HFFc6 (cell line): ENCODE measurements around the gene CHN1. TPM values are rescaled to one million over a fixed set of nuclear protein-coding genes. Genes with fewer than 3 reads are reported as not detected.

ENCODE experiments used
- DNase-seq: peaks from one replicate; pipeline ENCODE4 v3.0.0-alpha.2; 2018
- H3K27ac Mint-ChIP-seq: 2 replicates; pipeline ENCODE4 v1.8.0; 2020; ENCODE audit warnings: mild to moderate bottlenecking, mixed read lengths
- H3K27me3 Mint-ChIP-seq: 2 replicates; pipeline ENCODE4 v1.8.0; 2021; ENCODE audit warnings: mild to moderate bottlenecking, moderate library complexity, mixed read lengths; ENCODE audit not compliant: insufficient read depth
- H3K36me3 Mint-ChIP-seq: 2 replicates; pipeline ENCODE4 v1.8.0; 2021; ENCODE audit warnings: low read depth, mixed read lengths
- H3K4me1 Mint-ChIP-seq: 2 replicates; pipeline ENCODE4 v1.8.0; 2020; ENCODE audit warnings: low read depth, mixed read lengths
- H3K4me3 Mint-ChIP-seq: 2 replicates; pipeline ENCODE4 v1.8.0; 2020; ENCODE audit warnings: mild to moderate bottlenecking, moderate library complexity, mixed read lengths
- H3K9me3 Mint-ChIP-seq: 2 replicates; pipeline ENCODE4 v1.8.0; 2020; ENCODE audit warnings: mild to moderate bottlenecking, mixed read lengths
- total RNA-seq, 6 experiments: library from RNA; stranded (reverse); fragmentation: NEBNext Ultra II Directional; extraction: Animal tissue kit (Norgen Biotek cat#: 25700); gene quantifications; 2 replicates in 1 of 6; 3 replicates in 5 of 6; pipeline ENCODE4 v1.2.3, GENCODE V29; 2021
- TF ChIP-seq, protein P1 (sequence below): fragments of 200-600 bp; sonication (generic); IDR thresholded peaks from 2 replicates; pipeline ENCODE4 v1.5.0; 2021; ENCODE audit warnings: antibody characterized with exemption, mild to moderate bottlenecking

The CHN1 gene
- total RNA-seq, 6 experiments from 2014 or later: 85.5 to 104 (median 97.2) TPM

- Mint-ChIP-seq H3K9me3 (no peaks in the 10 kb centered on the region), H3K27ac (peak overlapping the region; percentile 84), H3K4me3 (peak overlapping the region; percentile 29; the same call in 1 of the 2 replicates), H3K27me3 (no peaks in the 10 kb centered on the region; the same call in 1 of the 2 replicates), H3K4me1 (peaks cover 50% of the 10 kb centered on the region), H3K36me3 (no peaks in the 10 kb centered on the region)
- DNase-seq: peak; percentile 83
- TF ChIP-seq, protein P1, sequence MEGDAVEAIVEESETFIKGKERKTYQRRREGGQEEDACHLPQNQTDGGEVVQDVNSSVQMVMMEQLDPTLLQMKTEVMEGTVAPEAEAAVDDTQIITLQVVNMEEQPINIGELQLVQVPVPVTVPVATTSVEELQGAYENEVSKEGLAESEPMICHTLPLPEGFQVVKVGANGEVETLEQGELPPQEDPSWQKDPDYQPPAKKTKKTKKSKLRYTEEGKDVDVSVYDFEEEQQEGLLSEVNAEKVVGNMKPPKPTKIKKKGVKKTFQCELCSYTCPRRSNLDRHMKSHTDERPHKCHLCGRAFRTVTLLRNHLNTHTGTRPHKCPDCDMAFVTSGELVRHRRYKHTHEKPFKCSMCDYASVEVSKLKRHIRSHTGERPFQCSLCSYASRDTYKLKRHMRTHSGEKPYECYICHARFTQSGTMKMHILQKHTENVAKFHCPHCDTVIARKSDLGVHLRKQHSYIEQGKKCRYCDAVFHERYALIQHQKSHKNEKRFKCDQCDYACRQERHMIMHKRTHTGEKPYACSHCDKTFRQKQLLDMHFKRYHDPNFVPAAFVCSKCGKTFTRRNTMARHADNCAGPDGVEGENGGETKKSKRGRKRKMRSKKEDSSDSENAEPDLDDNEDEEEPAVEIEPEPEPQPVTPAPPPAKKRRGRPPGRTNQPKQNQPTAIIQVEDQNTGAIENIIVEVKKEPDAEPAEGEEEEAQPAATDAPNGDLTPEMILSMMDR: peak; percentile 95
These were observed 233.3 kb downstream of the CHN1 start for GRCh38 chr2:174771631-174772471.

GRCh38 chr2:174771136-174771535 is 234.0 kb downstream of the CHN1 start:
- no peak for DNase-seq
- H3K27ac Mint-ChIP-seq: no peak overlapping the region
- H3K36me3 Mint-ChIP-seq: no peaks in the 10 kb centered on the region
- H3K27me3 Mint-ChIP-seq: no peaks in the 10 kb centered on the region; the same call in 1 of the 2 replicates
- H3K4me1 Mint-ChIP-seq: peaks cover 47% of the 10 kb centered on the region
- no peak overlapping the region for H3K4me3 Mint-ChIP-seq
- TF ChIP-seq, protein P1: no peak
- no peaks in the 10 kb centered on the region for H3K9me3 Mint-ChIP-seq

GRCh38 chr2:174768557-174768956 is 236.6 kb downstream of the CHN1 start:
- Mint-ChIP-seq H3K9me3 (no peaks in the 10 kb centered on the region), H3K36me3 (no peaks in the 10 kb centered on the region), H3K27ac (no peak overlapping the region), H3K4me3 (no peak overlapping the region), H3K27me3 (no peaks in the 10 kb centered on the region; the same call in 1 of the 2 replicates), H3K4me1 (peaks cover 59% of the 10 kb centered on the region)
- TF ChIP-seq, protein P1: no peak
- no peak for DNase-seq

DNA sequence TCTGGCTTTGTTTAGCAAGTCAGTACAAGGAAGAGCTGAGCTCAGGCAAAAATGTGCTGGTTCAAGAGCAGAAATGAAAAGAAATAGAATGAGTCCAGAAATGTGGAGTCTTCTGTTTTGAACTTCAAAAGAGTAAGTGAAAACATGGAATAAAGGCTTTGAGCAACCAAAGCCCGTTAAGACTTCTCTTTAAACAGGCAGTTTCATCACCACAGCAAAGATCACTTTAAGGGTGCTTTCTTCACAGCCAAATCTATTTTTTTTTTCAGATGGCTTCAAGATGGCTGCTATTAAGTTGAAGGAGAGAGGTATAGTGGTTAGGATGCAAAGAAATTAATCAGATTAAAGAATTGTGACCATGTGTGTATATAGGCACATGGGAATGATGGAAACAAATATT is 238.9 kb downstream of the CHN1 start:
- Mint-ChIP-seq H3K27ac (no peak overlapping the region), H3K27me3 (no peaks in the 10 kb centered on the region; the same call in 1 of the 2 replicates), H3K9me3 (no peaks in the 10 kb centered on the region), H3K4me3 (no peak overlapping the region), H3K4me1 (peaks cover 56% of the 10 kb centered on the region), H3K36me3 (no peaks in the 10 kb centered on the region)
- TF ChIP-seq, protein P1: no peak
- DNase-seq: no peak

- TF ChIP-seq, protein P1: no peak
- Mint-ChIP-seq H3K36me3 (no peaks in the 10 kb centered on the region), H3K27me3 (no peaks in the 10 kb centered on the region; the same call in 1 of the 2 replicates), H3K4me3 (no peak overlapping the region), H3K4me1 (peaks cover 53% of the 10 kb centered on the region), H3K9me3 (no peaks in the 10 kb centered on the region), H3K27ac (no peak overlapping the region)
- DNase-seq: no peak
These were observed 239.6 kb downstream of the CHN1 start for GRCh38 chr2:174765576-174765975.
